Measurements from ENCODE around the gene TRPM6. TPM values are rescaled to one million over a fixed set of nuclear protein-coding genes. Genes with fewer than 3 reads are reported as not detected.
"Not testable (repeated sequence)": the region's sequence is repeated elsewhere in the genome, so short reads cannot be mapped to it uniquely, and the experiment has no call there.

Gene TRPM6
- total RNA-seq, 4 donors from 2014 or later, result 0.15 to 1.2 (median 0.66) TPM

GRCh38 chr9:74910036-74910435 lies 22.3 kb upstream of the TRPM6 start:
- 94 to 100% methylated on average over 2 of the region's 2 CpGs for WGBS, 2 donors
- TF ChIP-seq CTCF (IDR thresholded peaks at IDR 0.05) (no peak), POLR2A (IDR thresholded peaks at IDR 0.05) (no peak)
- DNase-seq (ENCODE audit: low spot score in 2 of 2), result no peak
- no peak overlapping the region for H3K4me3 ChIP-seq (ENCODE audit: low read depth, poor library complexity, severe bottlenecking)
- intact Hi-C loops (cut with DNase I; ENCODE audit: low total_unique reads), result no loop called here

GRCh38 chr9:74908665-74909064 lies 20.9 kb upstream of the TRPM6 start:
- TF ChIP-seq POLR2A (IDR thresholded peaks at IDR 0.05), result no peak
- no peak for TF ChIP-seq CTCF (IDR thresholded peaks at IDR 0.05)
- no peak overlapping the region for H3K4me3 ChIP-seq (ENCODE audit: low read depth, poor library complexity, severe bottlenecking)
- 68 to 84% methylated on average over 4 of the region's 4 CpGs for WGBS, 2 donors
- DNase-seq (ENCODE audit: low spot score in 2 of 2), result no peak
- intact Hi-C loops (cut with DNase I; ENCODE audit: low total_unique reads), result no loop called here

- TF ChIP-seq CTCF (IDR thresholded peaks at IDR 0.05) (no peak), POLR2A (IDR thresholded peaks at IDR 0.05) (no peak)
These were observed 19.4 kb upstream of the TRPM6 start for GRCh38 chr9:74907085-74907484.

GRCh38 chr9:74901001-74901400 lies 13.3 kb upstream of the TRPM6 start:
- intact Hi-C loops (cut with DNase I; ENCODE audit: low total_unique reads), result no loop called here
- TF ChIP-seq CTCF (IDR thresholded peaks at IDR 0.05) (no peak), POLR2A (IDR thresholded peaks at IDR 0.05) (no peak)

More at GRCh38 chr9:74907085-74907484, 19.4 kb upstream of the TRPM6 start:
- H3K4me3 ChIP-seq (ENCODE audit: low read depth, poor library complexity, severe bottlenecking), result no peak overlapping the region
- intact Hi-C loops (cut with DNase I; ENCODE audit: low total_unique reads), result no loop called here
- DNase-seq (ENCODE audit: low spot score in 2 of 2), result no peak
- 82 to 89% methylated on average over 3 of the region's 3 CpGs for WGBS, 2 donors

GRCh38 chr9:74888449-74888848 lies 728 bp upstream of the TRPM6 start:
- WGBS, 2 donors, result 86 to 88% methylated on average over 3 of the region's 3 CpGs
- DNase-seq (ENCODE audit: low spot score in 2 of 2); intact Hi-C loops (cut with DNase I; ENCODE audit: low total_unique reads); H3K4me3 ChIP-seq (ENCODE audit: low read depth, poor library complexity, severe bottlenecking): not testable (repeated sequence)

More at GRCh38 chr9:74901001-74901400, 13.3 kb upstream of the TRPM6 start:
- H3K4me3 ChIP-seq (ENCODE audit: low read depth, poor library complexity, severe bottlenecking), result no peak overlapping the region
- no peak for DNase-seq (ENCODE audit: low spot score in 2 of 2)

- intact Hi-C loops (cut with DNase I; ENCODE audit: low total_unique reads), result no loop called here
- H3K4me3 ChIP-seq (ENCODE audit: low read depth, poor library complexity, severe bottlenecking), result no peak overlapping the region
- WGBS, 2 donors, result 46 to 57% methylated on average over 4 of the region's 4 CpGs
- no peak for TF ChIP-seq POLR2A (IDR thresholded peaks at IDR 0.05)
- TF ChIP-seq CTCF (IDR thresholded peaks at IDR 0.05), result no peak
- DNase-seq (ENCODE audit: low spot score in 2 of 2), result no peak
These were observed 255 bp upstream of the TRPM6 start for GRCh38 chr9:74887981-74888370.
